ENCODE results near the gene STT3B.

DNA sequence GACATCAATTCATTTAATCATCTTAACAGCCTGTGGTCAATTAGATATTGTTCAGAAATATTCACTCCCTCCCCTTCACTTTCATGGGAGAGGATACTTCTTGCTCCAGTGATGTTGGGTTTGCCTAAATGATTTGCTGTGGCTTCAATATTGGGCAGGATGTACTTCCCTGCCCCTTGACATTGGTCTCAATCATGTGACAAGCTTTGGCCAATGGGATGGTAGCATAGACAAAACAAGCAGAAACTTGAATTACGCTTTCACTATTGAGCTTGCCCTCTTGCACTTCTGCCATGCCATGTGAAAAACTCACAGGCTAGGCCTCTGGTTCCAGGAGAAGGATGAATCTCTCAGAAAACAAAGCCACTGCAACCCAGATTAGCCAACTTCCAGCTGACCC is 42.2 kb upstream of the STT3B start:
- TF ChIP-seq, protein P1, sequence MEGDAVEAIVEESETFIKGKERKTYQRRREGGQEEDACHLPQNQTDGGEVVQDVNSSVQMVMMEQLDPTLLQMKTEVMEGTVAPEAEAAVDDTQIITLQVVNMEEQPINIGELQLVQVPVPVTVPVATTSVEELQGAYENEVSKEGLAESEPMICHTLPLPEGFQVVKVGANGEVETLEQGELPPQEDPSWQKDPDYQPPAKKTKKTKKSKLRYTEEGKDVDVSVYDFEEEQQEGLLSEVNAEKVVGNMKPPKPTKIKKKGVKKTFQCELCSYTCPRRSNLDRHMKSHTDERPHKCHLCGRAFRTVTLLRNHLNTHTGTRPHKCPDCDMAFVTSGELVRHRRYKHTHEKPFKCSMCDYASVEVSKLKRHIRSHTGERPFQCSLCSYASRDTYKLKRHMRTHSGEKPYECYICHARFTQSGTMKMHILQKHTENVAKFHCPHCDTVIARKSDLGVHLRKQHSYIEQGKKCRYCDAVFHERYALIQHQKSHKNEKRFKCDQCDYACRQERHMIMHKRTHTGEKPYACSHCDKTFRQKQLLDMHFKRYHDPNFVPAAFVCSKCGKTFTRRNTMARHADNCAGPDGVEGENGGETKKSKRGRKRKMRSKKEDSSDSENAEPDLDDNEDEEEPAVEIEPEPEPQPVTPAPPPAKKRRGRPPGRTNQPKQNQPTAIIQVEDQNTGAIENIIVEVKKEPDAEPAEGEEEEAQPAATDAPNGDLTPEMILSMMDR (IDR thresholded peaks at IDR 0.05), result no peak
- no peak for TF ChIP-seq ZFX (IDR thresholded peaks at IDR 0.05; ENCODE audit: borderline replicate concordance)

All from 22Rv1 (cell line).